A673 (cell line): ENCODE measurements around the gene NCLN. TPM values are rescaled to one million over a fixed set of nuclear protein-coding genes. Genes with fewer than 3 reads are reported as not detected.

Experiments used
- BruUV-seq: library from RNA; stranded (reverse); fragments of 400-500 nt; replicated peaks from 2 replicates; lab custom pipeline; 2021; lab: Mats Ljungman, UMichigan
- CTCF ChIA-PET: fragments of 300-600 bp; sonication (Branson Sonifier 250); formaldehyde crosslinking; loops from one replicate; lab custom pipeline; 2022; ENCODE audit warnings: antibody characterized with exemption; lab: Charles Lee
- POLR2A ChIA-PET: fragments of 300-600 bp; sonication (Branson Sonifier 250); formaldehyde crosslinking; loops from one replicate; lab custom pipeline; 2022; ENCODE audit warnings: antibody characterized with exemption; ENCODE audit not compliant: low non-redundant PET; lab: Charles Lee
- DNase-seq: peaks from one replicate; pipeline ENCODE4 v3.0.0-alpha.2; 2015; ENCODE audit warnings: low spot score
- H3K27ac ChIP-seq: fragments of 200-600 bp; sonication (generic); 2 replicates; pipeline ENCODE4 v1.5.1; 2016; ENCODE audit warnings: mixed run types, low read depth, mild to moderate bottlenecking, mixed read lengths, antibody characterized with exemption, low read length; ENCODE audit not compliant: poor library complexity, severe bottlenecking
- H3K27me3 ChIP-seq: fragments of 200-600 bp; sonication (generic); replicated peaks from 2 replicates; pipeline ENCODE4 v1.6.1; 2017; ENCODE audit warnings: mixed run types, low read depth, mild to moderate bottlenecking, mixed read lengths, antibody characterized with exemption, low read length; ENCODE audit not compliant: insufficient read depth, poor library complexity
- H3K36me3 ChIP-seq: fragments of 200-600 bp; sonication (generic); 2 replicates; pipeline ENCODE4 v1.6.1; 2016; ENCODE audit warnings: mixed run types, mild to moderate bottlenecking, mixed read lengths, antibody characterized with exemption, low read length; ENCODE audit not compliant: insufficient read depth, poor library complexity, severe bottlenecking
- H3K4me1 ChIP-seq: fragments of 200-600 bp; sonication (generic); 2 replicates; pipeline ENCODE4 v1.6.1; 2017; ENCODE audit warnings: mixed run types, mild to moderate bottlenecking, mixed read lengths, antibody characterized with exemption, low read length; ENCODE audit not compliant: insufficient read depth, poor library complexity, severe bottlenecking
- H3K4me3 ChIP-seq: fragments of 200-600 bp; sonication (generic); 2 replicates; pipeline ENCODE4 v1.5.1; 2016; ENCODE audit warnings: low read depth, mixed run types, mild to moderate bottlenecking, mixed read lengths, low read length; ENCODE audit not compliant: poor library complexity, severe bottlenecking
- H3K9me3 ChIP-seq: fragments of 200-600 bp; sonication (generic); 2 replicates; pipeline ENCODE4 v1.6.1; 2016; ENCODE audit warnings: mixed run types, low read depth, mild to moderate bottlenecking, mixed read lengths, antibody characterized with exemption, low read length; ENCODE audit not compliant: poor library complexity, severe bottlenecking
- EZH2 ChIP-seq: fragments of 200-600 bp; sonication (generic); IDR thresholded peaks from 2 replicates; pipeline ENCODE4 v1.6.1; 2017; ENCODE audit warnings: borderline replicate concordance, low read depth, mild to moderate bottlenecking, mixed read lengths, antibody characterized with exemption, low read length; ENCODE audit not compliant: poor library complexity, severe bottlenecking
- intact Hi-C: fragments of 100-400 bp; cut with micrococcal nuclease; formaldehyde crosslinking; loops from one replicate; pipeline ENCODE4 v1.10.0; 2022; ENCODE audit not compliant: unreplicated experiment
- total RNA-seq: library from RNA; stranded (reverse); gene quantifications from 2 replicates; pipeline ENCODE4 v1.2.3, GENCODE V29; 2021
- TF ChIP-seq, protein P1 (sequence below): fragments of 300-800, 200-600 bp; sonication (generic); conservative IDR thresholded peaks from 2 replicates; pipeline ENCODE4 v1.5.1; 2017; ENCODE audit warnings: low read depth, mild to moderate bottlenecking, antibody characterized with exemption, low read length, moderate library complexity, mixed read lengths

NCLN gene
- total RNA-seq, 1 experiment from 2014 or later: 122 TPM

GRCh38 chr19:3160219-3160618 is 25.5 kb upstream of the NCLN start:
- no TSS peak for BruUV-seq
- H3K27ac ChIP-seq: no peak overlapping the region
- POLR2A ChIA-PET: no interaction called here
- H3K4me1 ChIP-seq: peaks cover 4% of the 10 kb centered on the region
- H3K9me3 ChIP-seq: no peaks in the 10 kb centered on the region
- H3K4me3 ChIP-seq: no peak overlapping the region
- intact Hi-C loops: no loop called here
- no peak for TF ChIP-seq EZH2
- TF ChIP-seq, protein P1, sequence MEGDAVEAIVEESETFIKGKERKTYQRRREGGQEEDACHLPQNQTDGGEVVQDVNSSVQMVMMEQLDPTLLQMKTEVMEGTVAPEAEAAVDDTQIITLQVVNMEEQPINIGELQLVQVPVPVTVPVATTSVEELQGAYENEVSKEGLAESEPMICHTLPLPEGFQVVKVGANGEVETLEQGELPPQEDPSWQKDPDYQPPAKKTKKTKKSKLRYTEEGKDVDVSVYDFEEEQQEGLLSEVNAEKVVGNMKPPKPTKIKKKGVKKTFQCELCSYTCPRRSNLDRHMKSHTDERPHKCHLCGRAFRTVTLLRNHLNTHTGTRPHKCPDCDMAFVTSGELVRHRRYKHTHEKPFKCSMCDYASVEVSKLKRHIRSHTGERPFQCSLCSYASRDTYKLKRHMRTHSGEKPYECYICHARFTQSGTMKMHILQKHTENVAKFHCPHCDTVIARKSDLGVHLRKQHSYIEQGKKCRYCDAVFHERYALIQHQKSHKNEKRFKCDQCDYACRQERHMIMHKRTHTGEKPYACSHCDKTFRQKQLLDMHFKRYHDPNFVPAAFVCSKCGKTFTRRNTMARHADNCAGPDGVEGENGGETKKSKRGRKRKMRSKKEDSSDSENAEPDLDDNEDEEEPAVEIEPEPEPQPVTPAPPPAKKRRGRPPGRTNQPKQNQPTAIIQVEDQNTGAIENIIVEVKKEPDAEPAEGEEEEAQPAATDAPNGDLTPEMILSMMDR: no peak
- H3K27me3 ChIP-seq: no peaks in the 10 kb centered on the region
- CTCF ChIA-PET: no interaction called here
- no peaks in the 10 kb centered on the region for H3K36me3 ChIP-seq
- no peak for DNase-seq

DNA sequence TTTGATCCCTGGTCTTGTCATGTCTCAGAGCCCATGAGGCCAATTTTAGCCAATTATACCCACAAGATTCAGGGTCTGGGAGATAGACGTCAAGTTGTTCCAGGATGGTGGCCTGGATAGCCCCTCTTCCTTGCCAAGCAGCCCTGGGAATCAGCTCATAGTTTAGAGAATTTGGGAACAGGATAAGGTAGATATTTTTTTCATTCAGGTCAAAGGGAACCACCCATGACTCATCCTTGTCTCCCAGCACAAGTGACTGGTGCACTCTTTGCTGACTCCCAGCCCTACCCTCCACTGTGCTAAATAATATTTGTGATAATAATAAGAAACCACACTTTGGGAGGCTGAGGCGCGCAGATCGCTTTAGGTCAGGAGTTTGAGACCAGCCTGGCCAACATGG is 24.3 kb upstream of the NCLN start:
- DNase-seq: no peak
- H3K9me3 ChIP-seq: no peaks in the 10 kb centered on the region
- H3K27me3 ChIP-seq: no peaks in the 10 kb centered on the region
- no TSS peak for BruUV-seq
- ChIA-PET CTCF (interaction anchor here (0.5 to 1.2 kb wide), 4 partner anchors 32 to 324 kb away, joined by 3 to 7 read pairs (median 5); no protein-coding TSS in a partner anchor), POLR2A (no interaction called here)
- H3K4me3 ChIP-seq: no peak overlapping the region
- H3K36me3 ChIP-seq: no peaks in the 10 kb centered on the region
- no peak overlapping the region for H3K27ac ChIP-seq
- no peak for TF ChIP-seq EZH2
- TF ChIP-seq, protein P1: no peak
- H3K4me1 ChIP-seq: no peaks in the 10 kb centered on the region
- intact Hi-C loops: no loop called here

DNA sequence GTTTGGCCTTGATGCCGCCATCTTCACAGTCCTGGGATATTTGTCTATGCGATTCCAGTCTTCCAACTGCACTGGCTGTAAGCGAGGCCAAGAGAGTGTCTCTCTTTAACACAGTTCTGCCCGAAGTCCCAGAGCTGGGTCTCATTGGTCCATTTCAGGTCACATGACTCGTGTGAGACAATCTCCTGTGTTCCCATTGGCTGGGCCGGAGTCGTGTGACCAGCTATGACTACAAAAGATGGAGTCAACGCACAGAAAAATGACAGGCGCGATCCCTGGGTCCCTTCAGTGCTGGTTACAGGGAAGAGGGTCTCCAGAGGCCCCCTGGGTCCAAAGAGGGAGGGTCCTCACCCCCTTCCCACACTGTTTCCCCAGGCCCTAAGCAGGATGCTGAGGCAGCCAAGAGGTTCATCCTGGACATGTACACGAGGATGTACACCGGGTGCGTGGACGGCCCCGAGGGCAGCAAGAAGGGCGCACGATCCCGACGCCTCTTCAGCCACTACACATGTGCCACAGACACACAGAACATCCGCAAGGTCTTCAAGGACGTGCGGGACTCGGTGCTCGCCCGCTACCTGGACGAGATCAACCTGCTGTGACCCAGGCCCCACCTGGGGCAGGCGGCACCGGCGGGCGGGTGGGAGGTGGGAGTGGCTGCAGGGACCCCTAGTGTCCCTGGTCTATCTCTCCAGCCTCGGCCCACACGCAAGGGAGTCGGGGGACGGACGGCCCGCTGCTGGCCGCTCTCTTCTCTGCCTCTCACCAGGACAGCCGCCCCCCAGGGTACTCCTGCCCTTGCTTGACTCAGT is 23.1 kb upstream of the NCLN start:
- intact Hi-C loops: loop anchor here (1.0 kb wide), 3 partner anchors 33 to 275 kb away; no protein-coding TSS in a partner anchor
- TF ChIP-seq, protein P1: no peak
- no peak for TF ChIP-seq EZH2
- POLR2A ChIA-PET: no interaction called here
- Histone ChIP-seq H3K27me3 (no peaks in the 10 kb centered on the region), H3K9me3 (no peaks in the 10 kb centered on the region), H3K36me3 (no peaks in the 10 kb centered on the region), H3K27ac (no peak overlapping the region), H3K4me3 (no peak overlapping the region), H3K4me1 (no peaks in the 10 kb centered on the region)
- peak; percentile 64 for DNase-seq
- no TSS peak for BruUV-seq
- CTCF ChIA-PET: interaction anchor here (0.6 to 1.2 kb wide), 2 partner anchors 33 to 275 kb away, joined by 5 read pairs; no protein-coding TSS in a partner anchor
